HFFc6 (cell line): ENCODE data around the gene FER. TPM values are rescaled to one million over a fixed set of nuclear protein-coding genes. Genes with fewer than 3 reads are reported as not detected.
A peak's percentile ranks its signal among the peaks of the same experiment; 100 is the strongest.
"Not testable (repeated sequence)": the region's sequence is repeated elsewhere in the genome, so short reads cannot be mapped to it uniquely, and the experiment has no call there.

Experiments
- DNase-seq: peaks from one replicate; pipeline ENCODE4 v3.0.0-alpha.2; 2018
- H3K27ac Mint-ChIP-seq: 2 replicates; pipeline ENCODE4 v1.8.0; 2020; ENCODE audit warnings: mild to moderate bottlenecking, mixed read lengths
- H3K27me3 Mint-ChIP-seq: 2 replicates; pipeline ENCODE4 v1.8.0; 2021; ENCODE audit warnings: mild to moderate bottlenecking, moderate library complexity, mixed read lengths; ENCODE audit not compliant: insufficient read depth
- H3K36me3 Mint-ChIP-seq: 2 replicates; pipeline ENCODE4 v1.8.0; 2021; ENCODE audit warnings: low read depth, mixed read lengths
- H3K4me1 Mint-ChIP-seq: 2 replicates; pipeline ENCODE4 v1.8.0; 2020; ENCODE audit warnings: low read depth, mixed read lengths
- H3K4me3 Mint-ChIP-seq: 2 replicates; pipeline ENCODE4 v1.8.0; 2020; ENCODE audit warnings: mild to moderate bottlenecking, moderate library complexity, mixed read lengths
- H3K9me3 Mint-ChIP-seq: 2 replicates; pipeline ENCODE4 v1.8.0; 2020; ENCODE audit warnings: mild to moderate bottlenecking, mixed read lengths
- total RNA-seq, 6 experiments: library from RNA; stranded (reverse); fragmentation: NEBNext Ultra II Directional; extraction: Animal tissue kit (Norgen Biotek cat#: 25700); gene quantifications; 2 replicates in 1 of 6; 3 replicates in 5 of 6; pipeline ENCODE4 v1.2.3, GENCODE V29; 2021
- TF ChIP-seq, protein P1 (sequence below): fragments of 200-600 bp; sonication (generic); IDR thresholded peaks from 2 replicates; pipeline ENCODE4 v1.5.0; 2021; ENCODE audit warnings: antibody characterized with exemption, mild to moderate bottlenecking

FER gene
- total RNA-seq, 6 experiments from 2014 or later, result 20.2 to 24.6 (median 22.9) TPM

DNA sequence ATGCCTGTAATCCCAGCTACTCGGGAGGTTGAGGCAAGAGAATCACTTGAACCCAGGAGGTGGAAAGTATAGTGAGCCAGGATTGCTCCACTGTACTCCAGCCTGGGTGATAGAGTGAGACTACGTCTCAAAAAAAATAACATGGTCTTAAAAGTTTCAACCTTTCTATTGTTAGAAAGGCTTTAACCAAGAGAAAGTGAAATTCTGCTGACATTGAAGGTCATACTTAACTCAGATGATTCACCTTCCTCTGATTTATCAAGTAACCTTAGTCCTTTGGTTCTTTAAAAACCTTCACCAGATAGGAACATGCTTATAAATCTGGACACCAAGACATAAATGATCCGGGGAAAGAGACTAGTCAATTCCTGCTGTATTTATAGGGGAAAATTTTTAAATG is 73.3 kb downstream of the FER start:
- H3K4me1 Mint-ChIP-seq, result peaks cover 35% of the 10 kb centered on the region
- TF ChIP-seq, protein P1, sequence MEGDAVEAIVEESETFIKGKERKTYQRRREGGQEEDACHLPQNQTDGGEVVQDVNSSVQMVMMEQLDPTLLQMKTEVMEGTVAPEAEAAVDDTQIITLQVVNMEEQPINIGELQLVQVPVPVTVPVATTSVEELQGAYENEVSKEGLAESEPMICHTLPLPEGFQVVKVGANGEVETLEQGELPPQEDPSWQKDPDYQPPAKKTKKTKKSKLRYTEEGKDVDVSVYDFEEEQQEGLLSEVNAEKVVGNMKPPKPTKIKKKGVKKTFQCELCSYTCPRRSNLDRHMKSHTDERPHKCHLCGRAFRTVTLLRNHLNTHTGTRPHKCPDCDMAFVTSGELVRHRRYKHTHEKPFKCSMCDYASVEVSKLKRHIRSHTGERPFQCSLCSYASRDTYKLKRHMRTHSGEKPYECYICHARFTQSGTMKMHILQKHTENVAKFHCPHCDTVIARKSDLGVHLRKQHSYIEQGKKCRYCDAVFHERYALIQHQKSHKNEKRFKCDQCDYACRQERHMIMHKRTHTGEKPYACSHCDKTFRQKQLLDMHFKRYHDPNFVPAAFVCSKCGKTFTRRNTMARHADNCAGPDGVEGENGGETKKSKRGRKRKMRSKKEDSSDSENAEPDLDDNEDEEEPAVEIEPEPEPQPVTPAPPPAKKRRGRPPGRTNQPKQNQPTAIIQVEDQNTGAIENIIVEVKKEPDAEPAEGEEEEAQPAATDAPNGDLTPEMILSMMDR, result no peak
- H3K9me3 Mint-ChIP-seq, result no peaks in the 10 kb centered on the region
- H3K27ac Mint-ChIP-seq, result no peak overlapping the region
- H3K36me3 Mint-ChIP-seq, result no peaks in the 10 kb centered on the region
- DNase-seq, result no peak
- peaks cover 2% of the 10 kb centered on the region; the same call in 1 of the 2 replicates for H3K27me3 Mint-ChIP-seq
- H3K4me3 Mint-ChIP-seq, result no peak overlapping the region

- no peaks in the 10 kb centered on the region for H3K9me3 Mint-ChIP-seq
- no peaks in the 10 kb centered on the region for H3K36me3 Mint-ChIP-seq
- TF ChIP-seq, protein P1, result no peak
- H3K4me3 Mint-ChIP-seq, result no peak overlapping the region
- peaks cover 21% of the 10 kb centered on the region for H3K4me1 Mint-ChIP-seq
- no peak overlapping the region for H3K27ac Mint-ChIP-seq
- peaks cover 2% of the 10 kb centered on the region; the same call in 1 of the 2 replicates for H3K27me3 Mint-ChIP-seq
- DNase-seq, result no peak
These were observed 74.7 kb downstream of the FER start for GRCh38 chr5:108822211-108822947.

- Mint-ChIP-seq H3K9me3 (no peaks in the 10 kb centered on the region), H3K4me1 (0 out of 2 replicates have a peak, but pooled peaks cover 5% of the 10 kb centered on the region), H3K36me3 (no peaks in the 10 kb centered on the region), H3K27me3 (no peaks in the 10 kb centered on the region; the same call in 1 of the 2 replicates), H3K27ac (no peak overlapping the region), H3K4me3 (no peak overlapping the region)
- TF ChIP-seq, protein P1, result no peak
- DNase-seq, result no peak
These were observed 79.4 kb downstream of the FER start for GRCh38 chr5:108827131-108827530.

GRCh38 chr5:108830705-108831276 is 83.1 kb downstream of the FER start:
- no peak overlapping the region for H3K27ac Mint-ChIP-seq
- H3K27me3 Mint-ChIP-seq, result no peaks in the 10 kb centered on the region
- H3K36me3 Mint-ChIP-seq, result no peaks in the 10 kb centered on the region
- 0 out of 2 replicates have a peak, but pooled peaks cover 5% of the 10 kb centered on the region for H3K4me1 Mint-ChIP-seq
- H3K4me3 Mint-ChIP-seq, result no peak overlapping the region
- no peaks in the 10 kb centered on the region for H3K9me3 Mint-ChIP-seq
- TF ChIP-seq, protein P1, result no peak
- no peak for DNase-seq

DNA sequence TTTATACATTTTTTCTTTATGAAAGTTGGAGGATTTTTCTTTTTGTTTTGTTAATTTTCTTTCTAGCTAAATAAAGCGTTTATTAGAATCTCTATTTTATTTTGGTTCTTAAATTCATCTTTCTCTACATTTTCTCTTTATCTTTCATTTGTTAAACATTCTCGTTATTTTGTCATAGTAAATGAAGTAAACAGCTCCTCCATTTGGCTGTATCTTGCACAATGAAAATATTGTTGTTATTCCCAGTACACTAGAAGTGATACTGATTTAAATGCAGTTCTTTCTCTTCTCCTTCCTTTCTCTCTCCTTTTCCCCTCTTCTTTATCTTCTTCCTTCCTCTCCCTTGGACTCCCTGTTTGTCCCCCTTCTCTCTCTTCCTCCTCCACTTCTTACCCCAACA is 88.8 kb downstream of the FER start:
- no peaks in the 10 kb centered on the region for H3K27me3 Mint-ChIP-seq
- H3K36me3 Mint-ChIP-seq, result peaks cover 13% of the 10 kb centered on the region
- 0 out of 2 replicates have a peak, but pooled peaks cover 3% of the 10 kb centered on the region for H3K9me3 Mint-ChIP-seq

GRCh38 chr5:108842260-108842941 is 94.7 kb downstream of the FER start:
- not testable (repeated sequence) for H3K4me1 Mint-ChIP-seq, H3K4me3 Mint-ChIP-seq

More for the DNA sequence above, 88.8 kb downstream of the FER start:
- TF ChIP-seq, protein P1, result no peak
- Mint-ChIP-seq H3K27ac (0 out of 2 replicates have a peak overlapping the region, but pooled peaks have one; percentile 24), H3K4me1 (no peaks in the 10 kb centered on the region), H3K4me3 (no peak overlapping the region)
- DNase-seq, result no peak

GRCh38 chr5:108851129-108851528 is 103.4 kb downstream of the FER start:
- not testable (repeated sequence) for H3K27me3 Mint-ChIP-seq, H3K4me3 Mint-ChIP-seq, H3K4me1 Mint-ChIP-seq, H3K9me3 Mint-ChIP-seq, H3K27ac Mint-ChIP-seq, DNase-seq
- H3K36me3 Mint-ChIP-seq, result peaks cover 11% of the 10 kb centered on the region

More at GRCh38 chr5:108842260-108842941, 94.7 kb downstream of the FER start:
- H3K36me3 Mint-ChIP-seq, result peaks cover 33% of the 10 kb centered on the region
- H3K9me3 Mint-ChIP-seq, DNase-seq, H3K27ac Mint-ChIP-seq, H3K27me3 Mint-ChIP-seq: not testable (repeated sequence)
